H1 (cell line): ENCODE results near the gene ELANE. TPM values are rescaled to one million over a fixed set of nuclear protein-coding genes. Genes with fewer than 3 reads are reported as not detected.

Source experiments
- CTCF ChIA-PET: fragments of 300-600 bp; sonication (Branson Sonifier 250); formaldehyde crosslinking; loops from one replicate; lab custom pipeline; 2021; ENCODE audit not compliant: partially characterized antibody; lab: Charles Lee
- POLR2A ChIA-PET: fragments of 300-600 bp; sonication (Branson Sonifier 250); formaldehyde crosslinking; loops from one replicate; lab custom pipeline; 2021; ENCODE audit warnings: inconsistent platforms; ENCODE audit not compliant: partially characterized antibody; lab: Charles Lee
- DNase-seq, 2 experiments: peaks; one replicate each; pipeline versions ENCODE4 v3.0.0 to v3.0.0-alpha.2; 2010 to 2022; ENCODE audit warnings: low spot score in 2 of 2, low read depth in 1 of 2, mixed read lengths in 1 of 2
- FAIRE-seq: peaks from 2 replicates; lab custom pipeline; 2011; peaks lifted over from hg19 to GRCh38; lab: Jason Lieb, UNC
- H2AFZ ChIP-seq: 2 replicates; pipeline ENCODE4 v1.8.1; 2012; ENCODE audit warnings: low read length, inconsistent platforms
- H2AK5ac ChIP-seq: 2 replicates; pipeline ENCODE4 v1.6.1; 2013; ENCODE audit warnings: low read depth, low read length
- H2BK120ac ChIP-seq: replicated peaks from 2 replicates; pipeline ENCODE3; 2013; ENCODE audit warnings: low read depth, low read length, inconsistent platforms
- H2BK12ac ChIP-seq: 2 replicates; pipeline ENCODE4 v1.6.1; 2013; ENCODE audit warnings: low read depth, low read length
- H2BK15ac ChIP-seq: 2 replicates; pipeline ENCODE4 v1.6.1; 2013; ENCODE audit warnings: low read length
- H2BK20ac ChIP-seq: 2 replicates; pipeline ENCODE4 v1.6.1; 2013; ENCODE audit warnings: low read length
- H2BK5ac ChIP-seq: 2 replicates; pipeline ENCODE4 v1.6.1; 2013; ENCODE audit warnings: low read depth, low read length
- H3K14ac ChIP-seq: 2 replicates; pipeline ENCODE4 v1.6.1; 2013; ENCODE audit warnings: inconsistent platforms; ENCODE audit not compliant: insufficient read length
- H3K18ac ChIP-seq: 2 replicates; pipeline ENCODE4 v1.6.1; 2013; ENCODE audit warnings: low read length; ENCODE audit errors: extremely low read depth
- H3K23ac ChIP-seq: 2 replicates; pipeline ENCODE4 v1.6.1; 2013; ENCODE audit warnings: inconsistent platforms; ENCODE audit not compliant: insufficient read length
- H3K23me2 ChIP-seq: 2 replicates; pipeline ENCODE4 v1.6.1; 2013; ENCODE audit warnings: low read depth, low read length
- H3K27ac ChIP-seq: 2 replicates; pipeline ENCODE4 v1.6.1; 2011; ENCODE audit warnings: low read depth, low read length, inconsistent platforms
- H3K27me3 ChIP-seq, 4 experiments: replicated peaks in 1 of 4; 1 replicate in 1 of 4; 2 replicates in 3 of 4; pipeline versions ENCODE4 v1.6.1 to v1.8.1; 2011 to 2013; ENCODE audit warnings: low read length in 3 of 4, mild to moderate bottlenecking in 3 of 4, inconsistent platforms in 2 of 4, mixed read lengths in 2 of 4, moderate library complexity in 1 of 4; ENCODE audit not compliant: control insufficient read depth in 3 of 4, insufficient read depth in 3 of 4; ENCODE audit errors: extremely low read depth in 1 of 4
- H3K36me3 ChIP-seq, 4 experiments: 2 replicates each; pipeline versions ENCODE4 v1.6.1 to v1.8.1; 2011 to 2013; ENCODE audit warnings: mild to moderate bottlenecking in 4 of 4, low read length in 3 of 4, moderate library complexity in 2 of 4, control low read depth in 1 of 4, inconsistent platforms in 1 of 4; ENCODE audit not compliant: insufficient read depth in 4 of 4, control insufficient read depth in 2 of 4
- H3K4ac ChIP-seq: replicated peaks from 2 replicates; pipeline ENCODE3; 2013; ENCODE audit warnings: low read length, low read depth, mixed read lengths, inconsistent platforms; ENCODE audit not compliant: insufficient read length
- H3K4me1 ChIP-seq, 4 experiments: replicated peaks in 1 of 4; 1 replicate in 1 of 4; 2 replicates in 3 of 4; pipeline versions ENCODE4 v1.6.1 to v1.8.1; 2011 to 2013; ENCODE audit warnings: low read length in 3 of 4, inconsistent platforms in 2 of 4, mixed read lengths in 1 of 4; ENCODE audit not compliant: insufficient read depth in 4 of 4, control insufficient read depth in 3 of 4
- H3K4me2 ChIP-seq, 2 experiments: 2 replicates each; pipeline versions ENCODE4 v1.6.1 to v1.8.1; 2011 to 2013; ENCODE audit warnings: low read depth in 2 of 2, low read length in 2 of 2, control low read depth in 1 of 2, inconsistent platforms in 1 of 2, mild to moderate bottlenecking in 1 of 2; ENCODE audit not compliant: insufficient read depth in 1 of 2
- H3K4me3 ChIP-seq, 4 experiments: fragments of 200-600, 300-600 bp in 1 of 4; sonication (generic), shearing (Covaris generic), sonication (Bioruptor Twin) in 1 of 4; 2 replicates each; pipeline versions ENCODE4 v1.5.1 to v1.8.1; 2011 to 2016; ENCODE audit warnings: low read length in 4 of 4, low read depth in 3 of 4, control low read depth in 2 of 4, inconsistent platforms in 2 of 4, mild to moderate bottlenecking in 2 of 4, mixed read lengths in 1 of 4, moderate library complexity in 1 of 4; ENCODE audit not compliant: insufficient read depth in 2 of 4; ENCODE audit errors: extremely low read depth in 1 of 4
- H3K56ac ChIP-seq: replicated peaks from 2 replicates; pipeline ENCODE3; 2013; ENCODE audit warnings: low read depth, mild to moderate bottlenecking, mixed read lengths, low read length, inconsistent platforms; ENCODE audit not compliant: insufficient read length
- H3K79me1 ChIP-seq: 2 replicates; pipeline ENCODE4 v1.6.1; 2013; ENCODE audit warnings: low read depth, low read length, control low read depth
- H3K79me2 ChIP-seq, 2 experiments: 2 replicates each; pipeline versions ENCODE4 v1.6.1 to v1.8.1; 2012 to 2013; ENCODE audit warnings: low read length in 2 of 2, mild to moderate bottlenecking in 2 of 2, inconsistent platforms in 1 of 2; ENCODE audit not compliant: insufficient read depth in 2 of 2, control insufficient read depth in 1 of 2
- H3K9ac ChIP-seq, 4 experiments: replicated peaks in 1 of 4; 1 replicate in 1 of 4; 2 replicates in 3 of 4; pipeline versions ENCODE4 v1.6.1 to v1.8.1; 2011 to 2013; ENCODE audit warnings: low read depth in 3 of 4, low read length in 3 of 4, control low read depth in 2 of 4, mild to moderate bottlenecking in 2 of 4, moderate library complexity in 2 of 4, inconsistent platforms in 1 of 4; ENCODE audit errors: extremely low read depth in 1 of 4
- H3K9me3 ChIP-seq, 2 experiments: 2 replicates each; pipeline versions ENCODE4 v1.6.1 to v1.8.1; 2012 to 2013; ENCODE audit warnings: mild to moderate bottlenecking in 2 of 2, moderate library complexity in 2 of 2, control low read depth in 1 of 2, inconsistent platforms in 1 of 2, low read depth in 1 of 2, low read length in 1 of 2, mixed read lengths in 1 of 2; ENCODE audit not compliant: insufficient read depth in 2 of 2
- H4K20me1 ChIP-seq, 2 experiments: replicated peaks in 1 of 2; 2 replicates each; pipeline versions ENCODE3 to v1.8.1; 2011 to 2013; ENCODE audit warnings: inconsistent platforms in 2 of 2, low read length in 2 of 2, mild to moderate bottlenecking in 1 of 2; ENCODE audit not compliant: insufficient read depth in 2 of 2, control insufficient read depth in 1 of 2
- H4K5ac ChIP-seq: 2 replicates; pipeline ENCODE4 v1.6.1; 2013; ENCODE audit warnings: low read length, low read depth, mixed read lengths, inconsistent platforms; ENCODE audit not compliant: insufficient read length
- H4K8ac ChIP-seq: 2 replicates; pipeline ENCODE4 v1.8.0; 2013; ENCODE audit warnings: mild to moderate bottlenecking, moderate library complexity, low read length, inconsistent platforms; ENCODE audit not compliant: insufficient read depth; ENCODE audit errors: extremely low read depth
- H4K91ac ChIP-seq: replicated peaks from 2 replicates; pipeline ENCODE3; 2013; ENCODE audit warnings: low read length, mixed read lengths, inconsistent platforms; ENCODE audit not compliant: insufficient read length
- CBX8 ChIP-seq: fragments of 300-800, 300-1000 bp; sonication (generic); IDR thresholded peaks from 2 replicates; pipeline ENCODE4 v1.7.1; 2016; ENCODE audit warnings: low read depth, low read length, borderline replicate concordance
- EGR1 ChIP-seq: IDR thresholded peaks from 2 replicates; pipeline ENCODE4 v1.6.1; 2011; ENCODE audit warnings: low read depth, low read length, borderline replicate concordance
- FOSL1 ChIP-seq: IDR thresholded peaks from 2 replicates; pipeline ENCODE4 v1.6.1; 2011; ENCODE audit warnings: mild to moderate bottlenecking, low read depth, low read length, moderate library complexity; ENCODE audit not compliant: insufficient read depth
- HDAC6 ChIP-seq: IDR thresholded peaks from one replicate; pipeline ENCODE4 v1.7.1; 2012; ENCODE audit warnings: low read depth, mild to moderate bottlenecking, inconsistent platforms, low read length, moderate library complexity
- RXRA ChIP-seq: IDR thresholded peaks from 2 replicates; pipeline ENCODE4 v1.6.1; 2011; ENCODE audit warnings: low read depth, mild to moderate bottlenecking, low read length, moderate library complexity; ENCODE audit not compliant: insufficient read depth
- SIRT6 ChIP-seq: IDR thresholded peaks from one replicate; pipeline ENCODE4 v1.7.1; 2012; ENCODE audit warnings: low read length, inconsistent platforms
- SP2 ChIP-seq: IDR thresholded peaks from 2 replicates; pipeline ENCODE4 v1.6.1; 2012; ENCODE audit warnings: mild to moderate bottlenecking, low read length, inconsistent platforms
- WGBS, 2 experiments: shearing (Covaris generic) in 1 of 2; methylation state at CpG; one replicate each; pipeline versions ENCODE4 v1.1.6 to v1.1.7; 2013 to 2015; ENCODE audit warnings: low lambda C conversion rate in 2 of 2, mixed read lengths in 2 of 2, inconsistent platforms in 1 of 2, low coverage in 1 of 2, missing lambda C conversion rate in 1 of 2; ENCODE audit not compliant: insufficient replicate concordance in 2 of 2, insufficient coverage in 1 of 2, insufficient read length in 1 of 2; ENCODE audit errors: extremely low coverage in 1 of 2, missing lambda C conversion rate in 1 of 2; 5-methylcytosine and 5-hydroxymethylcytosine counted together
- polyA plus RNA-seq, 7 experiments: library from polyadenylated mRNA; depleted of rRNA in 3 of 7; stranded (reverse) in 5 of 7; unstranded in 2 of 7; fragments of >200 nt in 5 of 7; fragments of 200-250 nt in 2 of 7; gene quantifications; 1 replicate in 5 of 7; 2 replicates in 1 of 7; 4 replicates in 1 of 7; pipeline versions ENCODE4 v1.2.1 to v1.2.3, GENCODE V29; 2011 to 2013; ENCODE audit warnings: missing spikeins in 2 of 7, mixed read lengths in 2 of 7
- total RNA-seq: library from RNA; stranded (reverse); fragmentation: NEBNext Ultra II Directional; extraction: Animal tissue kit (Norgen Biotek cat#: 25700); gene quantifications from 2 replicates; pipeline ENCODE4 v1.2.1, GENCODE V29; 2021
- TF ChIP-seq, protein P1 (sequence below): IDR thresholded peaks from 2 replicates; pipeline ENCODE4 v1.6.1; 2011; ENCODE audit warnings: low read depth, mild to moderate bottlenecking, low read length; ENCODE audit not compliant: insufficient read depth
- TF ChIP-seq, protein P2 (sequence below): IDR thresholded peaks from 2 replicates; pipeline ENCODE4 v1.6.1; 2011; ENCODE audit warnings: low read length, improper control_type of control experiment

ELANE gene
- total and polyA plus RNA-seq, 2 of the 8 experiments (the other 6 are each of a cell fraction or from before 2014, with no cell fraction given): not detected

DNA sequence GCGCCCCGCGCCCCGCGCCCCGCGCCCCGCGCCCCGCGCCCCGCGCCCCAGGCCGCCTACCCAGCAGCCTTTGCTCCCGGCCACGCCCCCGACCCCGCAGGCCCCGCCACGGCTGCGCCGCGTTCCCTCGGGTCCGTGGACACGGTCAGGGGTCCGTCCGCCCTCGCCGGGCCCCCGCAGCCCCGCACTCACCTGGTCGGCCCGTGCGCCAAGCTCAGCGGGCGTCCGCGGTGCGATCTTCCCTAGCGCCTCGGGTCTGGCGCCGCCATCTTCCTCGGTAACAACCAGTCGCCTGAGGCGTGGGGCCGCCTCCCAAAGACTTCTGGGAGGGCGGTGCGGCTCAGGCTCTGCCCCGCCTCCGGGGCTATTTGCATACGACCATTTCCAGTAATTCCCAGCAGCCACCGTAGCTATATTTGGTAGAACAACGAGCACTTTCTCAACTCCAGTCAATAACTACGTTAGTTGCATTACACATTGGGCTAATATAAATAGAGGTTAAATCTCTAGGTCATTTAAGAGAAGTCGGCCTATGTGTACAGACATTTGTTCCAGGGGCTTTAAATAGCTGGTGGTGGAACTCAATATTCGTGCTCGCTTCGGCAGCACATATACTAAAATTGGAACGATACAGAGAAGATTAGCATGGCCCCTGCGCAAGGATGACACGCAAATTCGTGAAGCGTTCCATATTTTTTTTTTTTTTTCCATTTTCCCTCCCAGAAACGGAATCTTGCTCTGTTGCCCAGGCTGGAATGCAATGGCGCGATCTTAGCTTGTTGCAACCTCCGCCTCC is 41.0 kb downstream of the ELANE start, which contains the start of the genes MED16 and RNU6-9:
TSS of gene MED16 (minus strand) at position 294 of the 796 bp plus-strand sequence. CDS start 2,056 bp downstream, outside the sequence.
TSS of gene RNU6-9 (plus strand) at position 591 of the 796 bp plus-strand sequence.
- Histone ChIP-seq H3K27me3 (no peaks in the 10 kb centered on the region), H4K5ac (peak within 1 kb of the TSS; percentile 97), H3K9me3 (no peaks in the 10 kb centered on the region), H2BK12ac (0 out of 2 replicates have a peak within 1 kb of the TSS, but pooled peaks have one; percentile 27), H4K91ac (no peak within 1 kb of the TSS), H4K20me1 (peaks cover 0 to 15% of the 10 kb centered on the region in 2 experiments), H3K23me2 (peaks cover 3% of the 10 kb centered on the region; the same call in 1 of the 2 replicates), H3K56ac (peak within 1 kb of the TSS; percentile 62), H3K4me2 (peak within 1 kb of the TSS; percentile 66 to 70), H2BK120ac (no peak within 1 kb of the TSS), H3K27ac (peak within 1 kb of the TSS; percentile 89), H2BK5ac (peak within 1 kb of the TSS; percentile 83), H3K4me3 (peak within 1 kb of the TSS; percentile 75 to 91 (median 78)), H3K79me1 (peaks cover 7% of the 10 kb centered on the region), H2BK20ac (no peak within 1 kb of the TSS), H2BK15ac (no peak within 1 kb of the TSS), H3K23ac (no peak within 1 kb of the TSS), H4K8ac (peak within 1 kb of the TSS; percentile 99), H3K4me1 (peaks cover 0 to 5% (median under 1%) of the 10 kb centered on the region in 4 experiments; a peak in 3 of 7 replicates), H3K79me2 (no peaks in the 10 kb centered on the region; a peak in 1 of 4 replicates), H3K4ac (no peak within 1 kb of the TSS), H2AFZ (peak within 1 kb of the TSS; percentile 82; the same call in 1 of the 2 replicates), H3K9ac (peak within 1 kb of the TSS; percentile 82 to 98 (median 90); a peak in 6 of 7 replicates), H2AK5ac (no peak within 1 kb of the TSS), H3K18ac (peak within 1 kb of the TSS; percentile 90; the same call in 1 of the 2 replicates), H3K14ac (no peak within 1 kb of the TSS), H3K36me3 (peaks cover 0 to 13% (median 5%) of the 10 kb centered on the region in 4 experiments; a peak in 3 of 8 replicates)
- DNase-seq (peak; percentile 78 to 88), FAIRE-seq (no peak)
- 3% methylated on average over 51 of the region's 69 CpGs; no CpG with 5 or more reads in 1 of the 2 experiments for WGBS, 2 experiments
- POLR2A ChIA-PET: interaction anchor here (0.5 to 8.8 kb wide), 9 partner anchors 14 to 134 kb away, joined by 3 to 82 read pairs (median 4); partner anchors contain the start of gene CNN2
- CTCF ChIA-PET: interaction anchor here (0.8 to 1.4 kb wide), 7 partner anchors 9 to 301 kb away, joined by 3 to 6 read pairs (median 3); no protein-coding TSS in a partner anchor
- TF ChIP-seq SIRT6: no peak
- TF ChIP-seq FOSL1: no peak
- no peak for TF ChIP-seq SP2
- TF ChIP-seq, protein P1, sequence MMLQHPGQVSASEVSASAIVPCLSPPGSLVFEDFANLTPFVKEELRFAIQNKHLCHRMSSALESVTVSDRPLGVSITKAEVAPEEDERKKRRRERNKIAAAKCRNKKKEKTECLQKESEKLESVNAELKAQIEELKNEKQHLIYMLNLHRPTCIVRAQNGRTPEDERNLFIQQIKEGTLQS: no peak
- no peak for TF ChIP-seq EGR1
- TF ChIP-seq, protein P2, sequence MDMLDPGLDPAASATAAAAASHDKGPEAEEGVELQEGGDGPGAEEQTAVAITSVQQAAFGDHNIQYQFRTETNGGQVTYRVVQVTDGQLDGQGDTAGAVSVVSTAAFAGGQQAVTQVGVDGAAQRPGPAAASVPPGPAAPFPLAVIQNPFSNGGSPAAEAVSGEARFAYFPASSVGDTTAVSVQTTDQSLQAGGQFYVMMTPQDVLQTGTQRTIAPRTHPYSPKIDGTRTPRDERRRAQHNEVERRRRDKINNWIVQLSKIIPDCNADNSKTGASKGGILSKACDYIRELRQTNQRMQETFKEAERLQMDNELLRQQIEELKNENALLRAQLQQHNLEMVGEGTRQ: no peak
- no peak for TF ChIP-seq HDAC6
- TF ChIP-seq RXRA: no peak
- no peak for TF ChIP-seq CBX8
